D341Med (cell line): ENCODE measurements around the gene BLID.

Source experiments
- DNase-seq: peaks from one replicate; pipeline ENCODE4 v3.0.0; 2012; ENCODE audit warnings: low spot score

The BLID gene

DNA sequence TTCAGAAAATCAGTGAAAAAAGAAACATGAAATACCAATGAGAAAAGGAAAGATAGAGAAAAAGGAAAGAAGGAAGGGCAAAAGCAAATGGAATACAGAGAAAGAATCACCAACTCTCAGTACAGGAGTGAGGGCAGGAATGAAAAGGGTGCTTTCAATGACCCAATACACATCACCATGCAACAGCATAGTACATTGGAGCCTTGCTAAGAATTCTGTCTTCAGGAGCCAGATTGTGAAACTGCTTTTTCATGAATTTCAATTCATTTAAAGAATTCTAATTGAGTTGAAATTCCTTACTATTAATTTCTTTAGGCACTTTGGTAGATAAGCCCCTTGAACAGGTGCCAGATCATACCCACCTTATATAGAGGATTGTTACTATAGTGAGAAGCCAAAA lies 34.9 kb downstream of the BLID start:
- no peak for DNase-seq

GRCh38 chr11:122077459-122077858 lies 38.6 kb downstream of the BLID start:
- DNase-seq, result no peak

DNA sequence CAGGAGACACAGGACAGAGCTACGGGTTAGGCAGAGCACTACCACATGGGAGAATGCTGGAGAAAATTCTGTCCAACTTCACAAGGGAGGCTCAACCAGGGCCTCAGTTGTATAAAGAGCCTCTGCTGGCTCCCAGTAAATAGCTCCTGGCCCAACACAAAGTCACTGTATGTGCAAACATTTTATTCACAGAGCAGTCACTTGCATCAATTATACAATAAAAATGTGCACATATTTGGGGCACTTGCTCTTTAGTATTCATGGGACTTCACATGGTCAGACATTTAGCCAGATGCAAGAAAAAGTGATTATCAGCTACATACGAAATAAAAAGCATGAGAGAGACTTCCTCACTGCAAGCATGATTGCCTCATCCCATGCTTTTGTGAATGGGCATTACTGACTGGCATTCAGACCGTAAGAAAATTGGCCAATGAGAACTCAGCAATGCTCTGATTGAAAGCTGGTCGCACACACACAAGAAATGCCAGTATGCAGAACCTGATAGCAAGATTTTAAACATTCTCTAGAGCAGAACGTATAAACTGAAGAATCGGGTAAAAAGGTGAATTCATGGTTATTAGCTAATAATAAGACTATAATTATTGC lies 39.4 kb downstream of the BLID start:
- no peak for DNase-seq

GRCh38 chr11:122075016-122075415 lies 41.0 kb downstream of the BLID start:
- DNase-seq, result no peak

GRCh38 chr11:122074022-122074421 lies 42.0 kb downstream of the BLID start:
- no peak for DNase-seq

- no peak for DNase-seq
These were observed 44.3 kb downstream of the BLID start for GRCh38 chr11:122071709-122072202.

DNA sequence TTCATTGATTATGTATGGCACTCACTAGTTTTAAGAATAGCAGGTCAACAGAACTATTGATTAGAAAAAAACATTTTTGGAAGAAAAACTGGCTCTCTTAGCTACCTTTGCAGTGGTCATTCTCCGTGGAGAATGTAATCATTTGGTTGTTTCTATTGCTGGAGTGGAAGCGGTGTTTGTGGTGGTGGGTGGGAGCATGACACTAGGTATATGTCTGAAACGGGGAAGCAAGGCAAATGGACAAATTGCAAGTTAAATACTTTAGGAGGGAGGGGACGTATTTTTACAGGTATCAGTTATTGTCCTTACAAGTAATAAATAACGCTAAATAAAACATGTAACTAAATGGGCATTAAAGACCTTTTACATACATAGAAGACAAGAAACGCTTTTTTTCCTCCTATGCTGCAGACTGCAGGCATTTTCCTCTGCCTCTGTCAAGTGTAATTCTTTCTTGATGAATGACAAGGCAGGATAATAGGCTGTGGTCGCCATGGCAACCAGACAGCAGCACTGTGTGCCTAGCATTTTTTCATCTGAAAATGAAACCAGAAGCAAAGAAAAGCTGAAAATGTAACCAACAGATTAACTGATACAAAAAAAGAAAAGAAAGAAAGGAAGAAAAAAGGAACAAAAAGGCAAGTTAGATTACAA lies 46.2 kb downstream of the BLID start:
- DNase-seq, result no peak

DNA sequence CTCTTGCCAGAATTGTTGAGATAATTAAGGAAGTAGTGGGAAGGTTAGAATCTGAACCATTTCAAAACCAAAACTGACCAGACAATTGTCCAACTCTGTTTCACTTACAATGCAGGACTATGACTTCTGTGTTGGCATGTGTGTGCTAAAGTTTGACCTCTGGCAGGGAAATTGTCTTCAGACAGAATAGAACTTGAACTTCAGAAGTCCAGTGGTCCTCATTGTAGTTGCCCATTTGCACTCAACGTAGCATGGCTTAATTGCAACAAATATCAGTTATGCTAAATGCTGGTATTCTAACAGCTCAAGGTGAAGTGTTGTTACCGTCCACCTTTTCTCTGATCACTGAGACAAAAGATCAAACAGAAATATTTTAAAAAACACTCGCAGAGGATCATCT lies 47.2 kb downstream of the BLID start:
- DNase-seq, result no peak

- DNase-seq, result no peak
These were observed 47.9 kb downstream of the BLID start for GRCh38 chr11:122068141-122068540.
